Measurements from ENCODE around the gene C1orf56. TPM values are rescaled to one million over a fixed set of nuclear protein-coding genes. Genes with fewer than 3 reads are reported as not detected.

The C1orf56 gene
- total RNA-seq, 2 donors from 2014 or later, result 4.8 to 6.5 TPM

DNA sequence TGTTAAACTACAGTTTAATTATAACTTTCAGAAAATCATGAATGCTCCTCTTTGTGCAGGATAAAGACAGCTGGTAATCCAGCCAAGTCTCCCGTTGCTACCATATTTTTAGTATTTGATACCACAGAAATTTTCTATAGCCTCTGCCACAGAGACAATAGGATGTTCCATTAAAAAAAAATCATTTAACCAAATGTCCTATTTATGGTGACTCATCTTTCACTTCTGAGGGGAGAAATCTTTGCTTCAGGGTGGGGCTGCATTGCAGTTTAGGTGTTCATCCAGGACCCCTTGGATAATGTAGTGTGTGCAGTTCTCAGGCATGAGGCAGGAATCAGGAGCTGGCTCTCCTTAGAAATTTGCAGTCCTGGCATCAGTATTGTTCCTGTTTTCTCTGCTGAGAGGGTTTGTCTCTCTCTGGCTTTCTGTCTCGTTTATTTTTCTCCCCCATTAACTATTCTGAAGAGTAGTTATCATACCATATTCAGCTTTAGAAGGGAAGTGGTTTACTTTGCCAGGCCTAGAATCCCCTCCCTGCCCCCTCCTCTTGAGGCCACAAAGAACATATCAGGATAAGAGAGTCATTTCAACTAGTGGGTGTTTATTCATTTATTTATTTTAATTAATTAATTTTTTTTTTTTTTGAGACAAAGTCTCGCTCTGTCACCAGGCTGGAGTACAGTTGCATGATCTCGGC, 36.2 kb upstream of the C1orf56 start:
- intact Hi-C loops (cut with DNase I), result no loop called here
- DNase-seq, result no peak
- ATAC-seq, result no peak

- ATAC-seq, result peak; percentile 44 to 71
Observed at GRCh38 chr1:151012684-151013471, 34.7 kb upstream of the C1orf56 start.

DNA sequence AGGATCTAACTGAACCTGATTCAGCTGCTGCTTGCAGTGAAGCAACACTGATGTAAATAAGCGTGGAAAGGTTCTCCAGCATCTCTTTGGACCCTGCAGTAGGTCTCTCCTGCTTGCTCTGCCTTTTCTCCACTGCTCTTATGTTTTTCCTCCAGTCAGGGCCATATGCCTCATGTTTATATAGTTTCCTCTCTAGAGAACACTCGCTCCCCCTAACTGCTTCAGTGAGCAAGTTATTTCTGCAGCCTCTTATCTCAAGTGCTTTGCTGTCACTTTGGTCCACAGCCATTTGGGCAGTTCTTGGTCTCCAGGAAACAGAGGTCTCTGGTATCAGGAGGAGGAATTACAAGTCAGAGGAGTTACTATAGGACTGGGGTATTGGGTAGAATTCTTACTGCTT, 34.0 kb upstream of the C1orf56 start:
- ATAC-seq (peak; percentile 76 to 85), DNase-seq (peak; percentile 56)
- intact Hi-C loops (cut with DNase I), result no loop called here

More at GRCh38 chr1:151012684-151013471, 34.7 kb upstream of the C1orf56 start:
- intact Hi-C loops (cut with DNase I), result no loop called here
- peak; percentile 30 for DNase-seq

DNA sequence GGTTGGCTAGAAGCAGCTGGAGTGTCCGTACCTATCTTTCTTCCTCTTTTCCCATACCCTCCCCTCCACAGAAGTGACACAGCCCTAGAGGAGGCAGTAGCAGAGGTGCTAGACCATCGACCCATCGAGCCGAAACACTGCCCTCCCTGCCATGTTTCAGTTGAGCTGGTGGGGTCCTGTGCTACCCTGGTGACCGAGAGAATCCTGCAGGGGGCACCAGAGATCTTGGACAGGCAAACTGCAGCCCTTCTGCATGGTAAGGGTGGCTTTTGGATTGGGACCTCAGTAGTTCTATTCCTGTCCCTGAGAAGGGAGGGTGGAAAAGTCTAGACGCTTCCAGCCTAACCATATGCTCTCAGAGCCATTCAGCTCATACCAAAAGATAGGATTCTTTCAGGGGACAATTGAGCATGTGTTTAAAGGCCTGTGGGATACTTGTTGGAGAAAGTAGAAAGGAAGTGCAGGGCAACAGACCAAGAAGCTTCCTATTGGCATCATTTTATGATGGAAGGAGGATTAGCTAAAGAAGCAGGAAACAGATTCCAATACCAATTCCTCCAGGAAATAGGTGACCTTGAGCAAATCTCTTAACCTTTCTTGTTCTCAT, 22.9 kb upstream of the C1orf56 start:
- peak; percentile 91 to 93 for ATAC-seq
- intact Hi-C loops (cut with DNase I), result loop anchor here in 1 of 2 donors (2.0 to 5.0 kb wide), 2 partner anchors 46 to 133 kb away; partner anchors contain the start of genes GABPB2 and TNFAIP8L2

GRCh38 chr1:151026460-151026859, 21.1 kb upstream of the C1orf56 start:
- intact Hi-C loops (cut with DNase I), result loop anchor here in 1 of 2 donors (5.0 kb wide), 1 partner anchor 131 kb away; the partner anchor contains the start of gene TNFAIP8L2

More for the DNA sequence above, 22.9 kb upstream of the C1orf56 start:
- DNase-seq, result peak; percentile 88

GRCh38 chr1:151032164-151032563, 15.4 kb upstream of the C1orf56 start:
- intact Hi-C loops (cut with DNase I), result no loop called here
- no peak for DNase-seq
- no peak for ATAC-seq

More at GRCh38 chr1:151026460-151026859, 21.1 kb upstream of the C1orf56 start:
- DNase-seq, result no peak
- ATAC-seq, result no peak

- intact Hi-C loops (cut with DNase I), result no loop called here
- ATAC-seq, result peak in 1 of 2 donors; percentile 22
Observed at GRCh38 chr1:151035167-151035566, 12.4 kb upstream of the C1orf56 start.

GRCh38 chr1:151036356-151036755, 11.2 kb upstream of the C1orf56 start, which contains the start of gene BNIPL:
BNIPL (plus strand) TSS chr1:151036586; CDS start chr1:151036726, 140 bp downstream.
- DNase-seq, result no peak
- no peak for ATAC-seq
- intact Hi-C loops (cut with DNase I), result no loop called here

More at GRCh38 chr1:151035167-151035566, 12.4 kb upstream of the C1orf56 start:
- no peak for DNase-seq

- ATAC-seq (no peak), DNase-seq (no peak)
- intact Hi-C loops (cut with DNase I), result no loop called here
Observed at GRCh38 chr1:151037032-151037431, 10.5 kb upstream of the C1orf56 start.

- ATAC-seq (no peak), DNase-seq (no peak)
- intact Hi-C loops (cut with DNase I), result no loop called here
Observed at GRCh38 chr1:151039521-151039920, 8.0 kb upstream of the C1orf56 start.

DNA sequence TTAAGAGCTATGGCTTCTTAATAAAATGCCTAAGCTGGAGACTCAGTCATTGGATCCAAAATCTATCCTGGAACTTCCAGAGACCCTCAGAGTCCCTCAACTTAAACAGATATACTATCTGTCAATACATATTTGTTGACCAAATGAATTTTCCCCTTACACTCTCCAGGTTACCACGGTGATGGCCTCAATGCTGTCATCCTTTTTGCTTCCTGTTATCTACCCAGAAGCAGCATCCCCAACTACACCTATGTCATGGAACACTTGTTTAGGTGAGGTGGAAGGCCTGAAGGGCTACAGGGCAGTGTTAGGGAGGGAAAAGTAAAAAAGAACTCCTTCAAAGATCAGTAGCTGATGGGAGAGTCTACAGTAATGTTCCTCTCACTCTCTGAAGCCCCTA, 4.4 kb upstream of the C1orf56 start:
- ATAC-seq, result no peak
- DNase-seq, result no peak
- intact Hi-C loops (cut with DNase I), result no loop called here

GRCh38 chr1:151047925-151048644, 534 bp downstream of the C1orf56 start:
- DNase-seq (peak; percentile 84), ATAC-seq (peak; percentile 81 to 86)
- intact Hi-C loops (cut with DNase I), result no loop called here

DNA sequence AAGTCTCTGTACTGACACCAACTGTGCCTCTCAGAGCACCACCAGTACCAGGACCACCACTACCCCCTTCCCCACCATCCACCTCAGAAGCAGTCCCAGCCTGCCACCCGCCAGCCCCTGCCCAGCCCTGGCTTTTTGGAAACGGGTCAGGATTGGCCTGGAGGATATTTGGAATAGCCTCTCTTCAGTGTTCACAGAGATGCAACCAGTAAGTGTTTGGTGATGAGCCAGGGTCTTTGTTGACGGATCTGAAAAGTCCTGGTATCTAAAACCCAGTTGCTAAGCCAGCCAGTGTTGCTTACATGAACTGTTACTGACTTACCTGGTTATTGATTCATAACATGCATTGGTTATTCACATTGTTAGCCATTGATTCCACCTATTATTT, 1.1 kb downstream of the C1orf56 start:
- intact Hi-C loops (cut with DNase I), result no loop called here
- DNase-seq (no peak), ATAC-seq (no peak)

- no peak for DNase-seq
- intact Hi-C loops (cut with DNase I), result no loop called here
- ATAC-seq, result peak in 1 of 2 donors; percentile 1
Observed at GRCh38 chr1:151049458-151049857, 1.9 kb downstream of the C1orf56 start.

- intact Hi-C loops (cut with DNase I), result loop anchor here in 1 of 2 donors (10.0 kb wide), 1 partner anchor 45 kb away; the partner anchor contains the start of genes MINDY1 and PRUNE1
- ATAC-seq (no peak), DNase-seq (no peak)
Observed at GRCh38 chr1:151050051-151050688, 2.6 kb downstream of the C1orf56 start.

GRCh38 chr1:151051356-151052009, 3.9 kb downstream of the C1orf56 start:
- intact Hi-C loops (cut with DNase I), result loop anchor here in 1 of 2 donors (10.0 kb wide), 1 partner anchor 47 kb away; the partner anchor contains the start of genes MINDY1 and PRUNE1
- ATAC-seq (no peak), DNase-seq (no peak)

GRCh38 chr1:151054971-151055547, 7.5 kb downstream of the C1orf56 start:
- intact Hi-C loops (cut with DNase I), result loop anchor here in 1 of 2 donors (10.0 kb wide), 1 partner anchor 50 kb away; the partner anchor contains the start of genes MINDY1 and PRUNE1
- DNase-seq (no peak), ATAC-seq (no peak)
